Iris pigment epithelial cell (primary cell): ENCODE measurements around the gene FAM20C.
A peak's percentile ranks its signal among the peaks of the same experiment; 100 is the strongest.
"Not testable (repeated sequence)": the region's sequence is repeated elsewhere in the genome, so short reads cannot be mapped to it uniquely, and the experiment has no call there.

ENCODE experiments used
- DNase-seq: peaks from one replicate; pipeline ENCODE4 v3.0.0-alpha.2; 2011; ENCODE audit warnings: low read depth

Gene FAM20C

DNA sequence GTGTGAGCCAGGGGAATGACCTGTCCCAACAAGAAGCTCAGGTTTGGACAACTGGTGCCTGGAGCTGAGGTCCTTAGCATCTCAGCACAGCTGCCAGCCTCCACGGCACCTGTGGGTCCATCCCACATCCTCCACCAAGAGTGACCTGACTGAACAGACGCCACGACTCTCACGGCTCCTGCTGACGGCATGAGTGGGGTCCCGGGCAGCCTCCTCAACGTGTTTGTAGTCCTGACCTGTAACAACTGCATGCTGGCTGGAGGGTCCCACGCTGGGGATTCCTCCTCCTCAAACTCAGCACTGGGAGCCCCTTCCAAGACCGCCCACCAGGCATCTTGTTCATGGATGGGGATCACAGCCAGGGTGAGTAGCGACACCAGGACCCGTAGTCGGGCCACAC, 36.2 kb downstream of the FAM20C start:
- no peak for DNase-seq

DNA sequence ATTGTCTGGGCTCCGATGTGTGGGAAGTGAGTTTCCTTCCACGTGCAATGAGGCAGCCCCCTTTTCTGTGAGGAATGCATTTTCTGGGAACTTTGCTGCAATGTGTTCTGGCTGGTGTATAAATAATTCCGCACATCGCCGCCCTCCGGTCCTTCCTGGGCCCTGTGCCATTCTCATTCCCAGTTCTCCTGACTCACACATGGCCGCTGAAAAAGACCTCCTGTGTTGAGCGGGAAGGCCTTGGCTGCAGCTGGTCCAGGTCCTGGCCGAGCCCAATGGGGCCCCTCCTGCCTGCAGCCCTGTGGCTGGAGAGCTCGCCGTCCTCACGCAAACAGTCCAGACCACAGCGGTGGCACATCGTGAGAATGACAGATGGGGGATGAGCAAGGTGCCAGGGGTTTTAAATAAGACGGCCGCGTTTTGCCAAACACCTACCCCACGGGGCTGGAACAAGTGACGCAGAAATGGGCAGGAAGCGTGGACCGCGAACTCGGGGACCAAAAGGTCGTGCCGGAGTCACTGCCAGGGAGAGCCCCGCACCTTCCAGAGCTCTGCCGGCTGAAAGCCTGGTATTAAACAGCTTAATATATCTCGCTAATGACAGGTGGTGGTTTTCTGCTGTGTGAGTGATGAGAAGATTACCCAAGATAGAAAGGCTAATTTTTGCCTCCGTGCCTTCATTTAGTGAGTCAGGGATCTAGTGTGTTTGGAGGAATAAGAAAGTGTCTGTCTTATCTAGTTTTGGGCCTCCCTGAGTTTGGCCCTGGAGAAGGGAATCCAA, 37.0 kb downstream of the FAM20C start:
- DNase-seq: peak; percentile 75

DNA sequence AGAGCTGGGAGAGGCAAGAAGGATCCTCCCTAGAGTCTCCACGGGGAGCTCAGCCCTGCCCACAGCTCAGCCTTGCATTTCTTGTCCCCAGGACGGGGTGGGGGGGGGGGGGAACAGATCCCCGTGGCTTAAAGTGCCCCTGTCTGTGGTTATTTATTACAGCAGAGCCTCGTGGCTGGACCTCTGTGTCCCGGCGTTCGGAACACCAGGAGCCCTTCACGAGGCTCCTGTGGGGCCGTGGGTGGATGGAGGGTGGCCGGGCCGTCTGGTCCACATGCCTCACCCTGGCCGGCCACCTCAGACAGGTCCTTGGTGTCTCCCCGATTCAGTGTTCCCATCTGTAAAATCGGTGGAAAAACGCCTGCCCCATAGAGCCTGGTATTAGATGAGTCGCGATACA, 37.9 kb downstream of the FAM20C start:
- DNase-seq: no peak

DNA sequence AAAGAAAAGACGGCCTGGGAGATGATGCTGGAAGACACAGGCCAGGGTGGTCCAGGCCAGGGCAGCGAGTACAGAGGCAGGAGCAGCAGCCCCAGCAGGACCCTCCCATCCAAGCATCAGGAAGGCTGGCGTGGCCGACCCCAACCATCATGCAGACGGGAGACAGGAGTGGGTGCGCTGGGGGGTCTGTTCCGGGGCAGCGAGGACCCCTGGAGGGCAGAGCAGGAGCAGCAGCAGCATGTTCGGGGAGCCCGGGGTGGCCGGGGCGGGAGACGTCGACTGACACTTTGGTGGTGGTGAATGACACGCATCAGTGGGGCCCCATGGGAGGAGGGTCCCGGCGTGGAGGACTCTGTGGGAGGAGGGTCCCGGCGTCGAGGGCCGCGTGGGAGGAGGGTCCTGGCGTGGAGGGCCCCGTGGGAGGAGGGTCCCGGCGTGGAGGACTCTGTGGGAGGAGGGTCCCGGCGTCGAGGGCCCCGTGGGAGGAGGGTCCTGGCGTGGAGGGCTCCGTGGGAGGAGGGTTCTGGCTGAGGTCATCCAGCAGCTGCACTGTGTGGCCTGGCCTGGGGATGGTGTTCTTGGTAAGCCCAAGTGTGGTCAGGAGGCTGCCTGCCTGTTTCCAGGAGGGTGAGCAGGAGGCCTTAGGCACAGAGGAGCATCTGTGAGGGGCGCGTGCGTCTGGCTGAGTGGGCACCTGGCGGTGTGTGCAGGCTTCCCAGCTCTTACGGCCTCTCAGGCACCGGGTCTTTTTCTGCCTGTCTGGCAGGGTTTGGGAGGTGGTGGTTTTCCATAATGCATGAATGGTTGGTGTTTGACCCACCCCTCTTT, 38.9 kb downstream of the FAM20C start:
- no peak for DNase-seq

DNA sequence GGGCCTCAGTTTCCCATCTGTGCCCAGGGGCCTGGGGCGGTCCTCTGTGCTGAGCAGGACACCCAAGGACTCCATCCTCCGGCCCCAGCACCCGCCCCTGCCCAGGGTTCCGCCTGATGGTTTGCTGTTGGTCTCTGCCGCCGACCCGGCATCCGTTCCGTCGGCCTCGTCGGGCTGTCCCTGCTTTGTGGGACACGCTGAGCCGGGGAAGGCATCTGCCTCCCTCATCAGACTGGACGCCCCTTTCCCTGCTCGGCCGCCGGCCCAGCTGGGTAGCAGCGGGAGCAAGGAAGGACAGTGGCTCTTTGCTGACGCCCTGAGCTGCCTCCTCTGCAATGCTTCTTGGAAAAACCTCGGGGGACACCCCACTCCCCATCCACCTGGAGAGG, 39.5 kb downstream of the FAM20C start:
- no peak for DNase-seq

DNA sequence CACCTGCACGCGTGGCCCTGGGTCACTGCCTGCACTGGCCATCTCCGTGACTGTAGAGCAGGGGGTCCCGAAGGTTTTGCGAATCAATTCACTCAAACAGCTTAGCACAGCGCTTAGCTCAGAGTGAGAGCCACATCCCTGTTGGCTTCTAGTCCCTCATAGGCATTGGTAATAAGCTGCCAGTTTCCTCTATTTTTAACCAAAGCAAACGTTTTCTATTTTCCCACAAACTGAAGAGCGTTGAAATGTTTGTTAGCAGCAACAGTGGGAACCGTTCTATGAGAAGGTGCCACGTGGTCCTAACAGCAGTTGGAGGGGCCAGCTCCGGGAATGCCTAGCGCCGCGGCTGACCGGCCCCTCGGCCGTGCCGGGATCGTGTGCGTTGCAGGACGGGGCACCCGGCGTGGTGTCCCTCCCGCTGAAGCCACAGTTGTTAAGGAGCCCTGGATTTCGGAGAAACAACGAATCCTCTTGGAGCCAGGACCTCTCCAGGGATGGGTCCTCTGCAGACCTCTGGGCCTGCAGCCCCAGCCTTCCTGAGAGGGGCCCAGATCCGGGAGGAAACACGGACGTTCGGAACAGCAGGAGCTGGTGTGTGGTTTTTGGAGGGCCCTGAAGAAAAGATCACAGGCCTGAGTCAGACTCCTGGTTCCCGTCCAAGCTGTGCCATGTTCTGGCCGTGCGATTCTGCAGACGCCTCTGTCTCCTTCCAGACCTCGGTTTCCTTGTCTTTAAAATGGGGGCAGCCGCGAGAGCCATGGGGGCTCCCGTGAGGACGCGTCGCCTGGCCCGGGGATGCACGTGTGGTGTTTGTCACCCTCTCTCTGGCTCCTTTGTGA, 40.3 kb downstream of the FAM20C start:
- peak; percentile 52 for DNase-seq

DNA sequence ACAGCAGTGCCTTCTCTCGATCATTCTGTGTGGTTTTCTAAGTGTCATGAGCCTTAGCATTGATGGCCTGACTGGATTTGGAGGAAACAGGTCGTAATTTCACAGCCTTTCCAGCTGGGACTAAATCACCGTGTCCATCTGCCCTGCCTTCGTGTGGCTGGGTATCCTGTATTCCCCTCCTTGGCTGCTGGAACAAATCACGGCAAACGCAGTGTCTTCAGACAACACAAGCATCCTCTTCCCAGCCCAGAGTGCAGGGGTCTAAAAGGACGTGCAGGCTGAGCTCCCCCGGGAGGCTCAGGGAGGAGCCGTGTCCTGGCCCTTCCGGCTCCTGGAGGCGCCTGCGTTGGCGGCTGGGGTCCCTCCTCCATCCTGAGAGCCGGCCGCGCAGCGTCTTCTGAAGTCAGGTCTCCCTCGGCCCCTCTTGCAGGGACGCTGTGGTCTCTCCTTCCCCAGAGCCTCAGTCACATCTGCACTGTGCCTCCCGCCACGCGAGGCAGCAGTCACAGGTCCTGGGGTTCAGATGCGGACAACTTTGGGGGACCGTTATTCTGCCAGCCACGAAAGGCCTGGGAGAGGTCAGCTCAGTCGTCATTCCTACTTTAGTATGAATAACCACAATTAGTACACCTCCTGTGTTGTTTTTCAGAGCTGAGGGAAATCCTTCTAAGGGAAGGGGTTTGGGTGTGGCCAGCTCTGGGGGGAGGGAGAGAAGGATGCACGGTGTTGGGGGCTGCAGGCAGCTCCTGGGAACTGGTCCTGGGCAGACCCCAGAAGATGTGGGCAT, 41.1 kb downstream of the FAM20C start:
- DNase-seq: peak; percentile 27

DNA sequence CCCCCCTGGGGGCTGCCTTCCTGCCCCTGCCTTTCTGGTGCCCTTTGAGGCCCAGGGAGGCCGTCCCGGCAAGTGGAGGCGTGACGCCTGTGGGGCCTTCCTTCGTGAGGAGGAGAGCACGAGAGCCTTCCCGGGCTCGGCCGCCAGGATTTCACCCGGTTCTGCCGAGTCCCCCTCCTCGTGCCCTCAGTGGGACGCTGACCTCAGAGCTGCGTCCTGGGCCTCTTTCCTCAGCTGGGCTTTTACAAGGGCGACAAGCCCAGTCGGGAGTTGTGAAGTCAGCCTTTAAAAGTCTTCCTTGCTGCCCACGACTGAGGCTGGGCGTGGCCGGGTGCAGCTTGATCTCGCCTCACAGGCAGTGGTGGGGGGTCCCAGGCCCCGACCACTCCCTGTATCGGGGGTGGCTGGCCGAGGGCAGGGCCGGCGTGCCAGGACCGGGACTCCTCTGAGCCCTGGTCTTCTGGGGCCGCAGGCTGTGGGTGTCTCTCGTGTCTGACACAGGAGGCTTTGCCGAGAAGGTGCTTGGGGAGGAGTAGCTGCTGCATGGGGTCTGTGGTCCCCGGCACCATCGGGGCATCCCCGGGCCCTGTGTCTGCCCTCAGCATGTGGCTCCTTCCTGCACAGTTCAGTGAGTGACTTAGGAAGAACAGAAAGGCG, 41.8 kb downstream of the FAM20C start:
- DNase-seq: no peak

DNA sequence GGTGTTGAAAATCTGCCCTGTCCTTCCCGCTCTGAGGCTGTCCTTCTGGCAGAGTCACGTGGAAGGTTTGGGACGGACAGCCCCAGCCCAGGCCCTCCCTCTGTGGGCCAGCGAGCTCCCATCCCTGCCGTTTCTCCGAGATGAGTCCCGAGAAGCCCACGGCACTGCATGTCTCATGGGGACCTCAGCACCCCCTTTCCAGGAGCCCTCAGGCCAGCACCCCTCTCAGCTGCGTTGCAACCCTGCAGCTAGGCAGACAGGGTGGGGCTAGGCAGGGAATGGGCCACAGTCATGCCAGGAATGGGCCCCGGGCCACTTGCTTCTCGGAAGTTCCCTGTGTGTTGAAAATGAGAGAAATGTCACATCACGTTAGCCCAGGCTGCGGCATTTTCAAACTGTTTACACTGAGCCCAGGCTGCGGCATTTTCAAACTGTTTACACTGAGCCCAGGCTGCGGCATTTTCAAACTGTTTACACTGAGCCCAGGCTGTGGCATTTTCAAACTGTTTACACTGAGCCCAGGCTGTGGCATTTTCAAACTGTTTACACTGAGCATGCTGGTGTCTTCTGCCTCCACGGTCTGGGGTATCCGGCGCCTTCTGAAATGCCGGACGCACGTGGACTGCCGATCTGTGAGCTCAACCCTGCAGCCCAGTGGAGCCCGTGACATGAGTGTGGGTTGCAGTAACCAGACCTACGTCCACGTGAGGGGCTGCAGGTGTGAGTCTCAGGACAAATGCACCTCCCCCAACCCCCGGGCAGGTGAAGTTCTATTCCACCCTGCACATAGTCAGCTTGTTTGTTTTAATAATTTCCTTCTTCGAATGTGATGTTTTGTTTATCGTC, 42.6 kb downstream of the FAM20C start:
- no peak for DNase-seq

DNA sequence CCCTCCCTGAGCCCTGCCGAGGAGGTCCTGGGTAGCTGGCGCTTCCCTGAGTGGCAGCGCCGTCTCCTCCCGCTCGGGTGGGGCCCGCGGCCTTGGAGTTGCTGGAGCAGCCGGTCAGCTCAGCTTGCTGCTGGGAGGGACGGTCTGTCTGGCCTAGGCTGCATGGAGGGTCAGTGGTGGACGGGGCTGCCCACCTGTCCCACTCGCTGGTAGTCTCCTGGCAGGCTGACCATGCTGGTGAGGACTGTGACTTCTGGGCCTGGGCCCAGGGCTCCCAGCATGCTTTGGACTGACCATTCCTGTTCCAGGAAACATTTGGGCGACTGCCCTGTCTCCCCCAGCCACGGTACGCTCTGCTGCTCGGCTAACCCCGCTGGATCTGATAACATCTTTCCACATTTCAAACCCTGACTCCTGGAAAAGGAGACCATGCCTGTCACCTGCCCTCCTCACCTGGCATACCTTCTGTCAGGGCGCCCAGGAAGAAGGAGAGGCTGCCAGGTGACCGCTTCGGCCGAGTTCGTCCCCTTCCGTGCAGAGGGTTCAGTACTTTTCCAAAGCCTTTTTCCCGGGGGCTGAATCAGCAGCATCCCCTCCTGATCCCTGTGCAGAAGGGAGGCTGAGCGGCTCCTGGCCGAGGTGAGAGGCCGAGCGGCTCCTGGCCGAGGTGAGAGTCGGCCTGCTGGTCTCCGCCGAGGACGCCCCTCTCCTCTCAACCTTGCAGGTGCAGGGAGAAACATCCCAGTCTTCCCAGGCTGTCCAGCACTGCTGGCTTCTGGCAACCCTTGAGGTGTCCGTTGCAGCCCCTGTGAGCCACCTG, 43.4 kb downstream of the FAM20C start:
- no peak for DNase-seq

DNA sequence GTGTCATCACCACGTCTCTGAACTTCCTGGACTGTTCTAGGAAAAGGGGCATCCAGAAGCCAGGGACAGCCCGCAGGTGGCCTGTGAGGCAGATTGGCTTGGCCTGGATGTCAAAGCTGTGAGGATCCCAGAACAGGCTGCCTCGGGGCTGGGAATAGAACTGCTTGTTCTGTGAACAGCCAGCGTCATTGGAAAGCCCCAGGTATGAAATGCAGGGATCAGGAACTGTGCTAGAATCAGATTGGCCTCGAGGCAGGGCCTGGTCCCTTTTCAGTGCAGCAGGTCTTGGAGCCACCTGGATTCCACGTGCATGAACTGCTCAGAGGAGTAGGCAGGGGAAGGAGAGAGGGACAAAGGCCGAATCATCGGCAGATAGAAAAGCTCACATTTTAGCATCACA, 44.6 kb downstream of the FAM20C start:
- no peak for DNase-seq

DNA sequence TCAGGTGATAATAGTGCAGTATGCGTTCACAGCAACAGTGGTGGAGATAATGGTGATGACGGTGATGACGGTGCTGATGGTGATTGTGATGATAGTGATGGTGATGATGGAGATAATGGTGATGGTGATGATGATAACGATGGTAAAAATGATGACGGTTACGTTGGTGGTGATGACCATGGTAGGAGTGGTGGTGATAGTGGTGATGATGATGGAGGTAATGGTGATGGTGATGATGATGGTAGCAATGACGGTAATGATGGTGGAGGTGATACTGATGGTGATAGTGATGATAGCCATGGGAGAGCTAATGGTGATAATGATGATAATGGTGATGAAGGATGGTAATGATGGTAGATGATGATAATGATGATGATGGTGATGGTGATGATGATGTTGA, 45.0 kb downstream of the FAM20C start:
- DNase-seq: no peak

DNA sequence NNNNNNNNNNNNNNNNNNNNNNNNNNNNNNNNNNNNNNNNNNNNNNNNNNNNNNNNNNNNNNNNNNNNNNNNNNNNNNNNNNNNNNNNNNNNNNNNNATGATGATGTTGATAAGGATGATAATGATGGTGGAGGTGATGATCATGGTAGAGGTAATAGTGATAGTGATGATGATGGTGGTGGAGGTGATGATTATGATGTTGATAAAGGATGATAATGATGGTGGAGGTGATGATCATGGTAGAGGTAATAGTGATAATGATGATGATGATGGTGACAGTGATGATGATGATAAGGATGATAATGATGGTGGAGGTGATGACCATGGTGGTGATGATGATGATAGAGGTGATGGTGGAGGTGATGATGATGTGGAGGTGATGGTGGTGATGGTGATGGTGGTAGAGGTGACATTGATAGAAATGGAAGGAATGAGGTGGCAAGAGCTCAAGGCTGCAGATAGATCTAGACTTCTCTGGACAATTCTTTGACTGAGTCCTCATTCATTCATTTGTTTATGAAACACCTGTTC, 47.8 kb downstream of the FAM20C start:
- DNase-seq: no peak

DNA sequence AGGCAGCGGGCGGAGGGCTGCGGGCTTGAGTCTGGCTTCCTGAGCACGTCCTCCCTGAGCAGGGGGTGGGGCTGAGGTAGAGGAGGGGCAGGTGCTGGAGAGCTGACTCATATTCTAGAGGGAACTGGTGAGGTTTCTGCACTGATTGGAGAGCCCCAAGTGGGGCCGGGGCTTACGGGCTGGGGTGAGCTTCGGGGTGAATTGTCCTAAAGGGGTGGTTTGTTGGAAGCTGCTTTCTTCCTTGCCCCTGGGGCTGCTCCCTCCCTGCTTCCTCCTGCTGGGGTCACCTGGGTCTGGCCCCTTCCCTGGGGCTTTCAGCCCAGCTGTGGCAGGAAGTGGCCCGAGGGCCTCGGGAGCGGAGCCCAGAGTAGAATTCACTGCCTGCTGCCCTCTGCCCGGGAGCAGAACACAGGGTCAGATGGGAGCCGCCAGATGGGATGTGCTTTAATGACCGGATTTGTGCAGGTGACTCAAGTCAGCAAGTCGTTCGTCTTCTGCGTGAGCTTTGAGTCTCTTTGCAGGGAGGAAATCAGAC, 48.6 kb downstream of the FAM20C start:
- no peak for DNase-seq

DNA sequence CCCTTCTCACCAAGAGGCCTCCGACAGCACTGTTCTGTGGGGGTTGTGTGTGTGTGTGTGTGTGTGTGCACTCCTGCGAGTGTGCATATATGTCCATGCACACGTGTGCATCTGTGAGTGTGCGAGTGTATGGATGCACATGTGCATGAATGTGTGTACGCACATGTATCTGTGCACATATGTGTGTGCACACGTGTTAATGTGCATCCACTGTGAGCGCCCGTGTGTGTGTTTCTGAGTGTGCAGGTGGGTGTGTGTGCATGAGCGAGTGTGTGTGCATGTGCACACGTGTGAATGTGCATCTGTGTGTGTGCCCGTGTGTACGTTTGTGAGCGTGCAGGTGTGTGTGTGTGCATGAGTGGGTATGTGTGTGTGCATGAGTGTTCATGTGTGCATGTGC, 49.1 kb downstream of the FAM20C start:
- DNase-seq: no peak

DNA sequence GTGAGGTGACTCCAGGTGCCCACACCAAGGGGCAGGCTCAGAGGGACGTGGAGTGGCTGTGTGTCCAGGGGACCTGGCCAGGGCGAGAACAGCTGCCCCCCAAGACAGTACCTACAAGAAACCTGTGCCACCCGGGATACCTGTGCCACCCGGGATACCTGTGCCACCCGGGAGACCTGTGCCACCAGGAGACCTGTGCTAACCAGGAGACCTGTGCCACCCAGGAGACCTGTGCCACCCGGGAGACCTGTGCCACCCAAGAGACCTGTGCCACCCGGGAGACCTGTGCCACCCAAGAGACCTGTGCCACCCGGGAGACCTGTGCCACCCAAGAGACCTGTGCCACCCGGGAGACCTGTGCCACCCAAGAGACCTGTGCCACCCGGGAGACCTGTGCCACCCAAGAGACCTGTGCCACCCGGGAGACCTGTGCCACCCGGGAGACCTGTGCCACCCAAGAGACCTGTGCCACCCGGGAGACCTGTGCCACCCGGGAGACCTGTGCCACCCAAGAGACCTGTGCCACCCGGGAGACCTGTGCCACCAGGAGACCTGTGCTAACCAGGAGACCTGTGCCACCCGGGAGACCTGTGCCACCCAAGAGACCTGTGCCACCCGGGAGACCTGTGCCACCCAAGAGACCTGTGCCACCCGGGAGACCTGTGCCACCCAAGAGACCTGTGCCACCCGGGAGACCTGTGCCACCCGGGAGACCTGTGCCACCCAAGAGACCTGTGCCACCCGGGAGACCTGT, 50.6 kb downstream of the FAM20C start:
- not testable (repeated sequence) for DNase-seq

DNA sequence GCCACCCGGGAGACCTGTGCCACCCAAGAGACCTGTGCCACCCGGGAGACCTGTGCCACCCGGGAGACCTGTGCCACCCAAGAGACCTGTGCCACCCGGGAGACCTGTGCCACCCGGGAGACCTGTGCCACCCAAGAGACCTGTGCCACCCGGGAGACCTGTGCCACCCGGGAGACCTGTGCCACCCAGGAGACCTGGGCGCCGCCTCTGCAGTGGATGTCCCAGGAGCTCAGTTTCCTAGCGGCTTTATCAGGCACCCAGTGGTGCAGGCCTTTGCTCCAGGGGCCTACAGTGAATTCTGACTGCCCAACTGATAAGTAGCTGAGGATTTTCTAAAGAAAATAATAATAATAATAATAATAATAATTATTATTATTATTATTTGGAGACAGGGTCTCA, 51.2 kb downstream of the FAM20C start:
- not testable (repeated sequence) for DNase-seq

DNA sequence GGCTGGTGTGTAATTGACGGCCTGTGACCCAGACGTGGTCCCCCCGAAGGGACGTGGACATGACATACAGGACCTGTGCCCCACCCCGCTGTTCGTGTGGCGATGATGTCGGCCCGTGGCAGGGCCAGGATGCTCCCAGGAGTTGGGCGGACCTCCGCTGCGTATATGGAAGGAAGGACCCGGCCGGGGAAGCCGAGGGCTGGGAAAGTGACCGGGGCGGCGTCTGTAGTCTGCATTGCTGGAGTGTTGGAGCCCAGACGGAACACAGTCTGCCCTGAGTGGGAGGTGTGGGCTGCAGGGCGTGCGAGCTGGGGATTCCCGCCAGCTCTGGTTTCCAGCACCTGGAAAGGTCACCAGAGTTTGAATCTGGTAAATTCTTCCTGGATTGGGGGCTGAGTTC, 52.6 kb downstream of the FAM20C start:
- DNase-seq: no peak
